Stimulated activated CD8-positive, alpha-beta memory T cell treated with anti-CD3 and anti-CD28 coated beads, Interleukin-12 subunit alpha, Interleukin-12 subunit beta, amount 100 ng/mL, for 24 hours (primary cell): Measurements from ENCODE around the gene KCNJ18.
"Not testable (repeated sequence)": the region's sequence is repeated elsewhere in the genome, so short reads cannot be mapped to it uniquely, and the experiment has no call there.

Experiments used
- DNase-seq: peaks from one replicate; pipeline ENCODE4 v3.0.0-alpha.2; 2020; ENCODE audit errors: extremely low read depth

Gene KCNJ18

GRCh38 chr17:21671437-21671836 lies 20.9 kb upstream of the KCNJ18 start:
- not testable (repeated sequence) for DNase-seq

- DNase-seq = not testable (repeated sequence)
These were observed 20.5 kb upstream of the KCNJ18 start for GRCh38 chr17:21671871-21672270.

GRCh38 chr17:21673451-21674241 lies 18.7 kb upstream of the KCNJ18 start:
- DNase-seq = not testable (repeated sequence)

GRCh38 chr17:21674242-21674731 lies 18.0 kb upstream of the KCNJ18 start:
- no peak for DNase-seq

GRCh38 chr17:21674891-21675738 lies 17.2 kb upstream of the KCNJ18 start:
- not testable (repeated sequence) for DNase-seq

GRCh38 chr17:21675739-21676130 lies 16.6 kb upstream of the KCNJ18 start:
- DNase-seq = not testable (repeated sequence)

- DNase-seq = no peak
These were observed 15.8 kb upstream of the KCNJ18 start for GRCh38 chr17:21676281-21677111.

GRCh38 chr17:21677126-21677910 lies 15.0 kb upstream of the KCNJ18 start:
- no peak for DNase-seq

GRCh38 chr17:21677911-21678310 lies 14.4 kb upstream of the KCNJ18 start:
- no peak for DNase-seq

- DNase-seq = no peak
These were observed 13.8 kb upstream of the KCNJ18 start for GRCh38 chr17:21678393-21679081.

GRCh38 chr17:21679256-21680146 lies 12.8 kb upstream of the KCNJ18 start:
- no peak for DNase-seq

GRCh38 chr17:21680366-21680765 lies 12.0 kb upstream of the KCNJ18 start:
- DNase-seq = no peak

- DNase-seq = not testable (repeated sequence)
These were observed 11.4 kb upstream of the KCNJ18 start for GRCh38 chr17:21680850-21681351.

GRCh38 chr17:21681576-21681975 lies 10.7 kb upstream of the KCNJ18 start:
- not testable (repeated sequence) for DNase-seq

GRCh38 chr17:21682130-21682529 lies 10.2 kb upstream of the KCNJ18 start:
- not testable (repeated sequence) for DNase-seq

GRCh38 chr17:21683142-21683712 lies 9.1 kb upstream of the KCNJ18 start:
- not testable (repeated sequence) for DNase-seq

- not testable (repeated sequence) for DNase-seq
These were observed 8.4 kb upstream of the KCNJ18 start for GRCh38 chr17:21683897-21684296.

- not testable (repeated sequence) for DNase-seq
These were observed 7.9 kb upstream of the KCNJ18 start for GRCh38 chr17:21684384-21684783.
